ENCODE measurements around the gene CCNK.

Gene CCNK

DNA sequence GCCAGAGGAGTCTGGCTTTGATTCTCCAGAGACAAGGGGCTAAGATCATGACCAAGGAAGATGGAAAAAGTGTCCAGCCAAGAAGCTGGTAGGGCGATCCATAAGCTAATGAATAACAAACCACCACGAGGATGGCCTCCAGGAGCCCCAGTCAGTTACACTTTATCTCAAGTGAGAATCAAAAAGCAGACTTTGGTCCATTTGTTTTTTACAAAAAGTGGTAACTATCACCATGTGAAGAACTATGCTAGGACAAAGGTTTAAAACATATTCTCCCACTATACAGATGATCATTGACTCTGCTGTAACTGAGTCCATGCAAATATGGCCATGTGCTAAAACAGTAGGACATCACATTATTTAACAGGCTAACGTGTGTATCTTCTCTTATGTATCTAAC lies 14.5 kb upstream of the CCNK start:
- DNase-seq (ENCODE audit: low spot score), result no peak

DNA sequence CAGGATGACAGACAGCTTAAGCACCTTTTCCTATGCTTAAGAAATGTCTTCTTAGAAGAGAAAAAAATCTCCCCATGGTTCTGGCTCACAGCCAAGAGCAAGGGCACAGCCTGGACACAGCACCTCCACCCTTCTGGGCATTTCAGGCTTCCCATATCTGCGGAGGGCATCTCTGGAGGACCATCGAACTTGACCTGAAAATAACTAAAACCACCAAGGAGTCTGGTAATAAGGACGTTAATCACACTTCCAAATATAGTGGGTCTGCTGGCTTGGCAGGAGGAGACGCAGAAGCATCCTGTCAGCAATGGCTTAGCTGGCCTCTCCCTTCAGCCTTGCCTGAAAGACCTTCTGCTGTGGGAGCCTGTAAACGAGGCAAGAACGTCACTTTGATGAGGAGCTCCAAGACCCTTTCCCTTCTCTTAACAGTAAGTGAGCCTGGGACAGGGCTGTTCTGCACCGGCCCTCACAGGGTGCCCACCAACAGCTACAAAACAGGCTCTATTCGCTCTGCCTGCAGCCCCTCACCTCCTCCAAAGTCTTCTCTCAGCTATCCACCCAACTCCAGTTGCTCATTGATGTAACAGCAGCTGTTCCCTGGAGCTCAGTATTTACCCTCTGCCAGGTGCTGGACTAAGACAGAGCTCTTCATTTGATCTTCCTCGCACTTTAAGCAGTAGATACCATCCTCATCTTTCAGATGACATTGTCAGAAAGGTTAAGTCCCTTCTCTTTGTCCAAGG lies 13.7 kb upstream of the CCNK start:
- no peak for DNase-seq (ENCODE audit: low spot score)

DNA sequence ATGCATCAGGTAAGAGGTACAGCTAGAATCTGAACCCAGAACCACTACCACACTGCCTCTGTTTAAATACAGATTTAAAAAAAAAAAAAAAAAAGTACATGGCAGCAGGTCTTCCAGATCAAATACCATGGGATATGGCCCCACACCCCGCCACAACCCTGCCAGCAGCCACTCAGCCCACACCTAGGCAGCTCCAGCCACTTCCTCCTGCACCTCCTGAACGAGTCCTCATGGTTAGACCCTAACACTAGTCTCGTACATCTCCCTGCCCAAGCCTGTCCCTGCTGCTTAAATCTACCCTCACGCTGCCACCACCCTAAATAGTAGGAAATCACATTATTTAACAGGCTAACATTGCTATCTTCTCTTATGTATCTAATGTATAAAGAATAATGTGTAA lies 13.1 kb upstream of the CCNK start:
- DNase-seq (ENCODE audit: low spot score), result no peak

DNA sequence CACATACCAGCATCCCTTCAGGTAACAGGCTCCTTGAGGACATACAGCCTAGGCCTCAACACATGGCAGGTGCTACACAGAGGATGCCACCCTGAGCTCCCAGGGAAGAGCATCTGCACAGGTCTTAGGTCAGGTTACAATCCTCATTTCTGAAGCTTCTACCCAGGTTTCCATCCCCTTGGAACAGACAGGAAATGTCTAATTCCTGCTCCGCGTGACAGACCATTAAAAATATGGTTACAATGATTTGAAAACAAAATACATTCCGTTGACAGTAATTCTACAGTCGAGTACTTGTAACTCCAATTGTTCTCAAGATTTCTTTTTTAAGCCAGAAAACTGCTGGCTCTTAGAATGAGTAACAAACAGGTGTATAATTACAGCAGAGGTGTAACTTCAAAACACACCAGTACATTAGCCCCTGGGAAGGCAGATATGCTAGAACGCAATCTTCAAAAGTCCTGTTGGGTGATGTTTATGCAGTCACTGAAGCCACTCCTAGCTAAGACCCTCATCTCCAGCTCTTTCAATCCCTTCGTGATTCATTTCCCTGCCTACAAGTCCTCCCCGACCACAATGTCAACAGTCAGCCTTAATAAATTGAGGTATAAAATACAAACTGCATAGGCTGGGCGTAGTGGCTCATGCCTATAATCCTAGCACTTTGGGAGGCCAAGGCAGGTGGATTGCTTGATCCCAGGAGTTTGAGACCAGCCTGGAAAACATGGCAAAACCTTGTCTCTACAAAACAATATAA lies 12.2 kb upstream of the CCNK start:
- DNase-seq (ENCODE audit: low spot score), result no peak

DNA sequence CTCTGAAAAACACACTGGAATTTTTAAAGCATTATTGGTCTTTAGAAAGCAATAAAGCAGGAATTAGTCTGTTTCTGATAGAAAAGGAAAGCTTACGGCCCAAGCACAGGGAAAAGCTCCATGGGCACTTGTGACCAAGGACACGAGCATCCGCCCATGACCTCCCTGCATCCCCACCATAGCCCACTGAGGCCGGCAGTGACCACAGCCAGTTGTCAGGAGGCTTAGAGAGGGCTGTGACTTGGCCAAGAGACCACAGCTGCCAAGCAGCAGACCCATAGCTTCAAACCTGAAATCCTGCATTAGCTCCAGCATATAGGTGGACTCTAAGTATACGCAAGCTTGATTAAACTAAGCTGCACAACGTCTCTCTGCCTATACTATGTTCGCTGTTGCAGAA lies 9.5 kb upstream of the CCNK start:
- no peak for DNase-seq (ENCODE audit: low spot score)

DNA sequence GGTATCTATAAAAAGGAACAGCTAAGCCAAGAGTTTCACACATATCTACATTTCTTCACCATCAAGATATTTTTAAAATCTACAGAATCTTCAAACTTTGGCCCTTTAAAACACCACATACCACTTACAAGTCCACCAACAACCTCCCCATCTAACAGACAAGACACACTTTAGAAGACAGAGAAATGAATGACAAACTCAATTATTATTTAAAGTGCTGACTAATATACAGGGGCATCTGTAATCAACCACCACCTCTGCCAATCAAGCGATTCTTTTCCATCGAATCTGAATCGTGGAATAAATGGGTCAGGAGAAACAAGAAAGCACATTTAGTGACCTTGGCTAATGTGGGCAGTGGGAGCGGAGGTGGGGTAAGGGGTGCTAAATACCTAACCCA lies 8.3 kb upstream of the CCNK start:
- no peak for DNase-seq (ENCODE audit: low spot score)

DNA sequence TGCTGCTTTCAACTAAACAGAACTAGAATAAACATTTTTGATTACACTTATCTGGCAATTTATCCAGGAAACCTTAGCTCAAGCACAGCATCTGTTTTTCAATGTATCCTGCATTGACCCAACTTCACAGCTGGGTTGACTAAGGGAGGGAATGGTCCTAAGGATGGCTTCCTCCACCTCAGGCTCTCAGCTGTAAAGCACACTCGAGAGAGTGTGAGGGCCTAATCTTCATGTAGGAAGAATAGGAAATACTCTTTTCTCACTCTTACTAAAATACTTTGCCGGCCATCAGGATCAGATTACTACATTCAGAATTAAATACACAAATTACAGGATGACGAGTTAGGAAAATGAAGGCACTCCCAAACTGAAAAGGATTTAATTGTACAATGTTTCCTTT lies 7.8 kb upstream of the CCNK start:
- no peak for DNase-seq (ENCODE audit: low spot score)

DNA sequence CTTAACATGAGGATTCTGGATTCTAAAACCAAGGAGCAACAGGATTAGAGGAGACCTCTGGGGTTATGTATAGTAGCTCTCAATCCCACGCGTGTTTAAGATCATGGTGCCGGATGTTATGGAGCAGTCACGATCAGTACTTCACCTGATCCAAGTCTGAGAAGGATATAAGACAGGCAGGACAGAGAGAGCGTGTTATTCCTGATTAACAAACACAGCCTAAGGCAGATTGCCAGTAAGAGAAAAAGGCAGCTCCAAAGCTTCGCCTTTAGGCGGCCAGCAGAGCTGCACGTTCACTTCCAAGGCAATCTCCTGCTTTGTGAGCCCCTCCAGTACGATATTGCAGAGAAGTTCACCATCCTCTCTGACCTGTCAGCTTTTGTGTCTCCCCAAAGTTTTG lies 6.0 kb upstream of the CCNK start:
- DNase-seq (ENCODE audit: low spot score), result no peak

DNA sequence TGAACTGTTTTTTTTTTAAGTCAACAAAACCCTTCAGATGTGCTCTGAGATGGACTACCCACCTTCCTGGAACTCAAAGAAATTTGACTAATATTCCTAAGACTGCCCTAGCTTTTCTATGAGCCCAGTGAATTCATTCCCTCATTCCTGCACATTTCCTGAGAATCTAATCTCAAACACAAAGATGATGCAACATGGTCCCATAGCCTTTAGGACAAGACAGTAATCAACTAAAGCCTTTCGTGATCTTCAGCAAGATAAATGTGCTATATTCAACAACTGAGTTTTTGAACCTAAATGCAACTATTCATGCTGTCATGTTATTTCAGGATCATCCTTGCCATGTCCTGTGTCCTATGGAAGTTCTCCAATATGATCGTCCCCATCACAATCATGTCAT lies 5.5 kb upstream of the CCNK start:
- DNase-seq (ENCODE audit: low spot score), result no peak

DNA sequence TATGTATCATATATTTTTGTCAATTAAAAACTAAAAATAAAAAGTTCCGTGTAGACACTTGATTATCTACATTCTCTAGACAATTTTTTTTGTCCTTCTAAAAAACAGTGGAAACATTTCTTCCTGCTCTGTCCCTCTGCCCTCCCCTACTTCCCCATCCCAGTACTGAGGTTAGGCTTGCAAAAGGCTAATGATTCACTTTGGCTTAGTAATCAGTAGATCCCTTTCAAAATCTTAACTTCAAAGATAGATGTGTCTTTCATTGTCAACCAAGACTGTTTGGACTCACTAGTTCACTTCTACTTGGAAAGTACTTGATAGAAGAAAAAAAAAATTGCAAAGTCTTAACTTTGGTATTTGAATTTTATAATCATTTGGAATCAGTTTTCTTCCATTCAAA lies 4.3 kb upstream of the CCNK start:
- no peak for DNase-seq (ENCODE audit: low spot score)

DNA sequence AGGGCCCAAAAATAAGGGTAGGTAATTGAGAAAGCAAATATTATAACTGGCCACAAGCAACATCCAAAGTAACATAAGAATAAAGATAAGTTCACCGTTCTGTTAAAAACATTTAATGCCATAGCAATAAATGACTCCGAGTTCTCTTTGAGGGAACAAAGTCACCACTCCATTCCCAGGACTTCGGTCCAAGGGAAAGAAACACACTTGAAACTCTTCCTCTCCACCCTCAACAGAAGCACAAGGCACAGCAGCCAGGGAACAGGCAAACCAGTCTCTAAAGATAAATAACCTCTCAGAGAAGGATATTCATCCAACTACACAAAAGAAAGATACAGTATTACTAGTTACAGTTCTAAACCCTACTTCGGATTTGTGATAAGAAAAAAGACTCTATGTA lies 3.1 kb upstream of the CCNK start:
- DNase-seq (ENCODE audit: low spot score), result no peak

DNA sequence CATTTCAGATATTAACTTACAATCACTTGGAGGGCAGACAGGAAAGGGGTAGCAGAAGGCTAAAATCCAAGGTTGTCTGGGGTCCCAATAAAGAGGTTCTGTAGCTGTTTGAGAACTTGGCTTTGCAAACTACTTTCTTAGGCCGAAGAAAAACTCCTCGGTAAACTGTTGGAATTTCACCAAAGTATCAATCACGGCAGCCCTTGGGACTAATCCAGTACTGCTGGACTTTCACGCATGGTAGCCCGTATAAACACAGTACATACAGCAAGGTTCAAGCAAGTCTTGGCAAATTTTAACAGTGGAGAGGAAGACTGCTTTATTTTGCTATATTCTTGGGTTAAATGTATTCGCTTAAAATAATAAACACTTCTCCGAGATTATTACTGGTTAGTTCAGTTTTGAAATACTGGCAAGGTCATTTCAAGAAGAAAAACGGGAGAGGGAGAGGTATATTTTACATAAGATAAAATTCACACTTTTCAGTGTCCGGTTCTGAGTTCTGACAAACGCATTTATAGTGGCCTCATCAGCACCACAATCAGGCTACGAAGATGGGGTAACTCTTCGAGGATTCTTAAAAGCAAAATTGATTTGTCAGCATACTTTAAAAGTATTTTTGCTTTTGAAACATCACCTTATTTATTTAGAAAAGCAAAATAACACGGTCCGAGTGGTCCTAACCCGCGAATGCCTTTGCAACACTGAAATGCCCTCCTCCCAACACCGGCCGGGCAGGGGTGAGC lies 1.9 kb upstream of the CCNK start:
- no peak for DNase-seq (ENCODE audit: low spot score)

DNA sequence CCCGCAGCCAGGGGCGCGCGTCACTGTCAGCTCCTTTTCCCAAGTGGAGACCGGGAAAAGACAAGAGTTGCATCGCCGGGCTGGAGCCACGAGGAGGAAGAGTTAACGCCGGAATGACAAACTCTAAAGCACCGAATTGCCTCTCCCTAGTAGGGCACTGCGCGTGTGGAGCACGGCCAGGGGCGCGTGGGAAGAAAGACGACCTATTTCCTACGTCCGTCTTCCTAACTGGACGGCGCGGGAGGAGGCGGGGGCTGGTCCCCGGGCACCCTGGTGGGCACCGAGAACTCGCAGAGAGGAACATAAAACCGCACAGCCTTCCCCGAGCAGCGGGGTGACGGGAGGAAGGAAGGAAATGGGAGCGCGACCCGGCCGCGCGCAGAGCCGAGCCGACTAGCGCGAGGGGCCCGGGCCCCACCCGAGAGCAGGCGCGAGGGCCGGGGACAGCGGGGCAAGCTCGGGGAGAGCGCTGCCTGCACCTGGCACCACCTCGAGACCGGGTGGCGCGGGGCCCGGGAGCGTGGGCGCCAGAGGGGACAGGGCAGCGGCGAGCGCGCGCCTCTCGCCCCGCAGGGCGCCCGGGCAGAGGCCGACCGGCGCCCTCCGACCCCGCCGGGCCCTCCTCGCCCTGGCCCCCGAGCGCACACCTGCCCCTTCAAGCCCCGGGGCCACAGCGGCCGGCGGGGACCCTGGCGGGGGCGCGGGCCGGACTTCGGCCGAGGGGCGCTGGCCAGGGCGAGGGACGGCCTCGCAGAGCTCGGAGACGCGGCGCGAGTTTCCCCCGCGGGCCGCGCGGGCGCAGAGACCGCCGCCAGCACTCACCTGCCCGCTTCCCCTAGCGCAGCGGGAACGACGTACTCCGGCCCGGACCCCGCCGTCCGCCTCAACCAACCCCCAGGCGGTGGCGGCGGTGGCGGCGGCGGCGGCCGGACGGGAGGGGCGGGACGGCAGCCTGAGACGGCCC lies 1.0 kb upstream of the CCNK start, which contains the start of gene SETD3:
Gene SETD3, minus strand, starts transcription at position 954 of the 964 bp plus-strand sequence. CDS start 15,054 bp downstream, outside the sequence.
- DNase-seq (ENCODE audit: low spot score), result peak; percentile 34

DNA sequence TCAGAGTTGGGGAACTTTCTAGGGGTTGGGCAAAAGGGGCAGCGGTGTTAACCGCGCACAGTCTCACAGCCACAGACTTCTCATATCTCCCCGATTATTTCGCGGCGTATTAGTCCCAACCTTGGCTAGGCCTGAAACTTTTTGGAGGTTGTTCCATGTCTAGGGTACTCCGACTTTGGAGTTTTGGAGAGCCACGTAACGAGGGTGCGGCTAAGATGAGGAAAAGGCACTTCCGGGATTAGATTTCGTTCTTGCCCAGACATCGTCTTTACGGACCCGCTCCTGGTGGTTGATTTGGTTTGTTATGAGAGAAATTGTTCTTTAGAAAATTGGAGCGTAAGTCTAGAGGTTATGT lies 513 bp downstream of the CCNK start:
- DNase-seq (ENCODE audit: low spot score), result no peak

DNA sequence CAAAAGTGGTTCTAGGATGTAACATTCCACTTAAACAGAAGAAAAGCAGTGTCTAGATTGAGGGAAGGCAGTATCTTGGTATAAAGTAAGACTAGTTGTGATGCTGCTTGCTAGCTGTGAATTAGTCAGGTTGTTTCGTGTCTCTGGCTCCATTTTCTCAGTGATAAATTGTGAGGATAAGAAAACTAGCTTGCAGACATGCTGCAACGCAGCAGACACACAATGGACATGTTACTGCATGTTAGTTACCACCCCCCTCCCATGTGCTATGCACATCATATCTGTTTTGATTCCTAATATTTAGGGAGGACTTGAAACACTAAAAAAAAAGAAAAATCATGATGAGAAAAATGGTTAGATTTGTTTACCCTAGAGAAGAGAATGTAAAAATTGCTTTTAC lies 2.9 kb downstream of the CCNK start:
- DNase-seq (ENCODE audit: low spot score), result no peak

DNA sequence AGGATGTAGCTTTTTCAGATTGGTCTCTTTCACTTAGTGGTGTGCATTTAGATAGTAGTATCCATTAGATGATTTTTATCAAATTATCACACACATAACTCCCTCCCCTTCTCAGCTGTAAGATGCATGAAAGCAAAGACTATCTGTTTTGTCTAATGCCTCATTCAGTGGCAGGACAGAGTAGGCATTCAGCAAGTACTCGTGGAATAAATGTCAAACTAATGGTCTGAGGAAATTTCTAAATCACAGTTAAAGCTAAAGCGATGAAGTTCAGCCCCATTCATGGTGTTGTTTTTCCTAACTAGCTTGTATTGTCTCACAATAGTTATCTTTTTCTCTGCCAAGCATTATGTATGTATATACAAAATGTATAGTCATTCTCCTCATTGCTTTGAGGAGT lies 16.1 kb downstream of the CCNK start:
- no peak for DNase-seq (ENCODE audit: low spot score)

DNA sequence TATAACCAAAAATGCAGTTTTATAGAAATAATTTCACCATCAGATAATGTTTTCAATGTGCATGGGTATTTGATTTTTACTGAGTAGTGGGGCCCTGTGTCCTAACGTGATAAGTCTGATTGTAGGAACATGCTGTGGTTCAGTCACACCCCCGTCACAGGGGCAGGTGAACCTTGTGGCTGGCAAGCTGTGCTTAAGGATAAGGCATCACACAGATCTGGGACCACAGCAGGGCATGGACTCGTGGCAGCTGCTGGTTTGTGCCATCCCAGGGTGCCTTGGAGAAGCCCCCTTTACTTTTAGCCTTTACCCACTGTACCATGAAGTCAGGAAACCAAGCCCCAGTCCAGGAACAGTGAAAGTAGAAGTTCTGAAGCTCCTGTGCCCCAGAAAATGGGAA lies 16.7 kb downstream of the CCNK start:
- DNase-seq (ENCODE audit: low spot score), result no peak

DNA sequence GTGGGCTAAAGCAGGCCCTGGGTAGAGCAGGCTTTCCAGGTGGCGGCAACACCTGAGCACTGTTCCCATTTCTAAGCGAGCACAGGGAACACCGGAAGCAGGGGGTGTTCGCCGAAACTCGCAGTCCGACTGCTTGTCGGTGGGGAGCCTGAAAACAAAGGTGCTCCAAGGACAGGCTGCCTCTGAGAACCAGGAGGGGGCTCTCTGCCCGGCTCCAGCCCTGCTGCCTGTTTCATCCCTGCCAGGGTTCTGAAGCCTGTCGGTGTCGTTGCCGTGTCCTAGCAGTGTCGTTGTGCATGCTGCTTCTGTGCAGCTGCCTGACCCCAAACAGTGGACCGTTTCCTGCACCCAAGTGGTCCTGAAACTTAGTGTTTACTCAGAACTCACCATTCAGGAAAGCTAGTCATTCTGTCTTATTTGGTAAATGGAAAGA lies 21.8 kb downstream of the CCNK start:
- no peak for DNase-seq (ENCODE audit: low spot score)

DNA sequence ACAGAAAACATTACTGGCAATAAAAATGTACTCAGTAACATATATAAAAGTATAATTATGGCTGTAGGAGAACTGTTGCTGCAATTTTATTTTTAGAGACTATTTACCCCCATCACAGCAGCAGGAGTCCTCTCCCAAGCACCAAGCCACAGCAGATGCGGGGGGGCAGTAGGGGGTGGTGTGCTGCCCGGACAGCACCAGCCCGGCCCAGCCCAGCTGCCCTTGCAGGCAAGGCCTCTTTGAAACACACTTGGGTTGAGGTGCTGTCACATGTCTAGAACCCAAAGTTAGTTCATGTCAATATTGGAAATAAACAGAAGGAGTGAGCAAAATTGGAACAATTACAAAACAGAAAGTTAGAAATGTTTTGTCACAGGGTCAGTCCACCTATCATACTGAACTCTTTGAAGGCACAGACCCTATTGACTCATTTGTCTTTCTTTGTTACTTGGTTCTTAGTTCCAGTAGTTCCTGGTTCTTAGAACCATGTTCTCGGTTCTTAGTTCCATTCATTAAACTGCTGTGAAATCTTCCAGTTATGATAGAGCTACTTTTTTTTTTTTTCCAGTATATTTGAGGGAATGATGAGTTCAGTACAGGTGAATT lies 22.7 kb downstream of the CCNK start:
- no peak for DNase-seq (ENCODE audit: low spot score)

DNA sequence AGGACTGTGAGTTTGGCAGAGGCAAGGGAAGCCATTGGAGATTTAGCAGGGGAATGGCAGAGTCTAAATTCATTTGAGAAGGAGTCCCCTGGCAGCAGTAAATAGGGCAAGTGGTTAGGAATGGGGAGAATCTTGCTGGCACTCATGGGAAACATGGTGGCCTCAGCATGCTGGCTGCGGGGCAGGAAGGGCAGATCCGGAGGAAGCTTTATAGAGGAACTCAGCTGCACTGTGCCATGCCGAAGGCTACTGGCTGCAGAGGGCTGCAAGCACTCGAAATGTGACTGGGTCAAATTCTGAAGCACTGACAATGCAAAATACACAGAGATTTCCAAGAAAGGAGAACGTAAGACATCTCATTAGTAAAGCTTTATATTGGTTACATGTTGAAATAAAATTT lies 23.9 kb downstream of the CCNK start:
- no peak for DNase-seq (ENCODE audit: low spot score)

DNA sequence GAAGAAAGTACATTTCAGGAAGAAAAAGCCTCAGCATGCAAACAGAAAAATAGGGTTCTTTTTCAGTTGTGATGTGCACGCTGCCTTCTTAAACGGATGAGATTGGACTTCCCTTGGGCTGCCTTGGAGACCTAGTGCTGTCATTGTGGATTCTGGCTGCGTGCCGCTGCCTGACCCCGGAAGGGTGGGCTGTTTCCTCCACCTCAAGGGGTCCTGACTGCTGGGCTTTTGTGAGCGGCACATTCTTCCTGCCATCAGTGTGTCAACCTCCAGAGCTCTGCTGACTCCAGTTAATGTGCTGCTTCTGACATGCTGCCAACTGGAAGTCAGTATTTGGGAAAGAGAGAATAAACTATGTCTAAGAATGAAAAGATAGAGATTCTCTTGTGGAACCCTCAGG lies 25.1 kb downstream of the CCNK start:
- DNase-seq (ENCODE audit: low spot score), result no peak
